HG02588 (cell line): ENCODE measurements around the gene ZBED4.
"Not testable (repeated sequence)": the region's sequence is repeated elsewhere in the genome, so short reads cannot be mapped to it uniquely, and the experiment has no call there.

ENCODE experiments used
- ATAC-seq: cut with Tn5 transposase; IDR thresholded peaks from one replicate; pipeline ENCODE4 v1.9.1; 2021; ENCODE audit warnings: mild to moderate bottlenecking, moderate library complexity; ENCODE audit not compliant: unreplicated experiment

The ZBED4 gene

DNA sequence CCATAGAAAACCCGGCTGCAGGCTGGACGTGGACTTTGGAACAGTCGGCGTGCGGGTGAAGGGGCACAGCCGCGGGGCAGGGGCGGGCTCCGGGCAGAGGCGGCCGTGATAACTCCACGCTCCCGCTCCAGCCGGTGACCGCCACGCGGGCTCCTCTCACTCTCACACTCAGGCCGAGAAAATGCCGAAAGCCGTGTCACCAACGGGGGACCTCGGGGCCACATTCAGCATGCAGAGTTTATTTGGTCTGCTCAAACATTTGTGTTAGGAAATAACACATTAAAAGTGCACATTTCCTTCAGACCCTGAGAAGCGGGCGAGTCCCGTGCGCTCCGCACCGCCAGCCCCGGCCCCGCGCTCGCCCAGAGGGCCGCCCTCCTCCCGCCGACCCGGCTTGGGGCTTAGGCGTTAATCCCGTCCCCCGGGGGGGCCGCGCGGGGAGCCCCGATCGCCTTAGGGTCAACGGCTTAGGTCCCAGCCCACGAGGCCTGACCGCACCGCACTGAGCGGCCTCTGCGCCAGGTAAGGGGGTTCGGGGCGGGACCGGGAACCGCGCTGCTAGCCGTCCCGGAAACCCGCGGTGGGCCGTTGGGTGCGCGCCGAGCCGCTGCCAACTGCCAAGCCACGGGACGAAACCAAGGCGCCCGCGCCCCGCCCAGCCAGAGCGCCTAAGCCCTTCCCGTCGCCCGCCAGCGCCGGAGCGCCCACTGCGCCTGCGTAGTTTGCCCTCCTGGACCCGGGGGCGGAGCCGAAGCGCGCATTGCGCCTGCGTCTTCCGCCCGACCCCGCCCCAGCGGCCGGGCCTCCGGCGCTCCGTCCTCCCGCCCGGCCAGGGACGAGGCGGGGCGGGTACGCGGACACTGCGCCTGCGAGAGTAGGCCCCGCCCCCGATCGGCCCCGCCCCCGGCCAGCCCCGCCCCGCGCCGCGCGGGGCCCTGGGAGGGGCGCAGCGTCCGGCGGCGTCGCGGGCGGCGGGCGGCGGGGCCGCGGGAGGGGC is at the start of gene ZBED4:
ZBED4 (plus strand) TSS at position 947 of the 997 bp plus-strand sequence. CDS start 29,819 bp downstream, outside the sequence.
- ATAC-seq: peak; percentile 69

DNA sequence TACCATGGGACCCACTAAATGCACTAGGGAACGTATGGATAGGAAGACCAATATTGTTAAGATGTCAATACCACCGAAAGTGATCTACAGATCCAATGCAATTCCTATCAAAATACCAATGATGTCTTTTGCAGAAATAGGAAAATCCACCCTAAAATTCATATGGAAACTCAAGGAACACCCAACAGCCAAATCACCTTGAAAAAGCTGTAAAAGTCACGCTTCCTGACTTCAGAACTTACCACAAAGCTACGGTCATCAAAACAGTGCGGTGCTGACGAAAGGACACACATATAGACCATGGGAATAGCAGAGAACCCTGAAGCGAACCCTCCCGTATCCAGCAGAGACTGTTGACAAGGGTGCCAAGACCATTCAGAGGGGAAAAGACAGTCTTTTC is 46.5 kb upstream of the ZBED4 start:
- ATAC-seq: no peak

DNA sequence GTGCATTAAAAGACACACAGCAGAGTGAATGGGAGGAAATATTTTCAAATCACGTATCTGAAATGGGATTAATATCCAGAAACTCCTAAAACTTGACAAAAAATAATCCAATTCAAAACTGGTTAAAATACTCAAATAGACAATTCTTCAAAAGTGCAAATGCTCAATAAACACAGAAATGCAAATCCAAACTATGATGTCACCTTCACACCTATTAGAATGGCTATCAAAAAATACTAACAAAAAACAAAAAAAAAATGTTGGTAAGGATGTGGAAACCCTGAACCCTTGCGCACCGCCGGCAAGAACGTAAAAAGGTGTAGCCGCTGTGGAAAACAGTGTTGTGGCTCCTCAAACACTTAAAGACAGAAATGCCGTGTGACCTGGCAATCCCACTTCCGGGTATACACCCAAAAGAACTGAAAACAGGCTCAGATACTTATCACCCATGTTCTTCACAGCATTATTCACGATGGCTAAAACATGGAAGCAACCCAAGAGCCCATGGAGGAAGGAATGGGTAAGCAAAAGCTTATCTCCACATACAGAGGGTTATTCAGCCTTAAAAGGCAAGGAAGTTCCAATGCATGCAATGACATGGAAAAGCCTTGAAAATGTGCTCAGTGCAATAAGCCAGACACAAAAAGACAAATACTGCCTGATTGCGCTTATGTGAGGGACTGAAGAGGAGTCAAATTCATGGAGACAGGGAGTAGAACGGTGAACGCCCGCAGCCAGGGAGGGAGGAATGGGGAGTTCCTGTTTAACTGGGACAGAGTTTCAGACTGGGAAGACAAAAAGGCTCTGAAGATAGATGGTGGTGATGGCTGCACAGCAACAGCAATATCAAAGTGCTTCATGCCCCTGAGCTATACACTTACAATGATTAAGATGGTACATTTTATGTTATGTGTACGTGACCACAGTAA is 45.6 kb upstream of the ZBED4 start:
- ATAC-seq: no peak

- no peak for ATAC-seq
Measured at GRCh38 chr22:49810363-49811019, 43.2 kb upstream of the ZBED4 start.

- no peak for ATAC-seq
Measured at GRCh38 chr22:49811020-49811791, 42.4 kb upstream of the ZBED4 start.

- ATAC-seq: no peak
Measured at GRCh38 chr22:49812838-49813237, 40.8 kb upstream of the ZBED4 start.

- no peak for ATAC-seq
Measured at GRCh38 chr22:49814164-49814686, 39.4 kb upstream of the ZBED4 start.

DNA sequence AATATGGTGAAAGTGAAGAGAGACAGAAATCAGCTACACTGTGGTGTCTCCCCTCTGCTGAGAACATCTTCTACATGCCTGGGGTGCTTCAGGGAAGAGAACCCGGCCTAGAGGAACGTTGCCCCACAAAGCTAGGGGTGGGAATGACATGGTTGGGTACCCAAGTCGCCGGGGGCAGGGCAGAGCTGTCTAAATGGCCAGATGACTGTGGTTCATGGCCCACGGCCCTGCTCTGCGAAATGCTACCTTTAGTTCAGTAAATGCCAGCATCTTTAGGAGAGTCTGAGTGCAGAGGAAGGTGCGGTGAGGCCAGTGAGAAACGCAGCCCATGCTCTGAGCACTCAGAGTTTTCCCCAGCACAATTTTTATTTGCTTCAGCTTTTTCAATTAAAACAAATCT is 38.8 kb upstream of the ZBED4 start:
- ATAC-seq: no peak

DNA sequence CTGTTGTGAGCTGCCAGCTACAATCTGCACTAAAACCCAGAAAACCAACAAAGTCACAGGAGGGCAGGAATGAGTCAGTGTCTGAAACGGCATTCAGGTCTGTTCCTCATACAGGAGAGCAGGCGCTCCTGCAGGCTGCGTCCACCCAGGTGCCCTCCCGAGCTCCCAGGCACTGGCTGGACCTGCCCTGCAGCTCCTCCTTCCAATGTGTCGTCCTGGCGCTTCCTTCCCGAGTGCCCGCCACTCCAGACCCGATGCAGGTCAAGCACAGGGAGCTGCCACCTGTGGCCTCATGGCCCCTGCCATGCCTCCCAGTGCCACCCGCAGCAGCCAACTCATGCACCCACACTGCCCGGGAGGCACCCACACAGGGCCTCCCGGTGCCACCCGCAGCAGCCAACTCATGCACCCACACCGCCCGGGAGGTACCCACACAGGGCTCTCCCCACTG is 38.0 kb upstream of the ZBED4 start:
- no peak for ATAC-seq

GRCh38 chr22:49817359-49817758 is 36.3 kb upstream of the ZBED4 start:
- ATAC-seq: no peak

DNA sequence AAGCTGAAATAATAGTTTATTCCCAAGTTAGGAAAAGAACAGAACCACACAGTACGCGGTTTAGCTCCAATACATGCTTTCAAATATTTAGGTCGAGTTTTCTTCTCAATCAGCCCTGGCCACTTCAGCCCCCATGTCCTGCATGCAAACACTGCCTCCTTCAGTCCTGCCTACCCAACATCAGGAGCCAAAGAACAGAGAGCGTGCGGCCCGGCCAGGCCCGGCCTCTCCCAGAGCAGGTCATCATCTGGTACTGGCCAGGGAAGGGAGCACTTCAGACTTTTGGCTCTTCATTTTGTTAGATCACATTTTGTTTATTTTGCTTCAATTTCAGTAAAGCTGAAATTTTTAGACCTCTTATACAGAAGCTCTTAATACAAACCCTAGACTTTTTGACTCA is 32.7 kb upstream of the ZBED4 start:
- no peak for ATAC-seq

DNA sequence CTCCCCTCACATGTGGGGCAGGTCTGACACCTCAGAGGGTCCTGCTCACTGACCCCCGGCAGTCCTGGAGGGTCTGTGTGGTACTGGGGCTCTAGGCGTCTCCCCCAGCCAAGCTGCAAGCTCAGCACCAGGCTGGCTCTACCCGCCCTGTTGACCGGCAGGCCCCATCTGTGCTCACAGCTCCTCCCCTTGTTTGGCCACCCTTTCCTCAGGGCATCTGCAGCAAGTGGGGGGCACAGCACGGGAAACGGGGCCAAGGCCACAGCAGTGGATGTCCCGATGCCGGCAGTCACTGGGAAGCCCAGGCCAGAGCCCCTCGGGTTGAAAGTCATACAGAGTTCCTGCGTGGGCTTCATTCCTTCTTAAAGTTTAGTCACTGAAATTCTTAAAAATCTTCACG is 31.9 kb upstream of the ZBED4 start:
- ATAC-seq: not testable (repeated sequence)

DNA sequence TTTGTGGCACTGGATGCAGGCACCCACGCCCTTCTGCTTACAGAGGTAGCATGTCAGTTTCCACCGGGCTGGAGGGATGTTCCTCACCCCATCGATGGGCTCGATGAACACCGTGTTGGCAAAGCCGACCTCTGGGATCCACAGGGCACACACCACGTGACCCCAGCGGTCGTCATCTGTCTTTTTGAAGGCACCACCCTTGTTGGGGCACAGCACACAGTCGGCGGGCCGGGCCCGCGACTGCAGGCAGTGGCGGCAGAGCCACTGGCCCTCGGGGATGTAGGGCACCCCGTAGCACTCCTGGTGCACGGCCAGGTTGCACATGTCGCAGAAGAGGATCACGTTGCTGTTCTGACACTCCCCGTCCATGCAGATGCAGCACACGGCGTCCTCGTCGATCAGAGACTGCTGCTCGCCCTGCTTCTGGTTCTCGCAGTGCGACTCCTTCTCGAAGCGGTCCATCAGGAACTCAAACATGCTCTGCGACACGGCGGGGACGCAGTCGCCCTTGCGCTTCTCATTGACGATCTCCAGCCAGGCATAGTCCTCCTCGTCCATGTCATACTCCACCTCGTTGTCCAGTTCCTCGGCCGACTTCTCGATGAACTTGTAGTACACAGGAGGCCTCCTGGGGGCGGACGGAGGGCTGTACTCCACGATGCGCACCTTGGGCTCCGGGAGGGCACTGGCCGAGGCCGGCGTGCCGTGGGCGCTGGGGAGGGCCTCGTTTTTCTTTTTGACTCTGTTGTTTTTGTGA is 30.2 kb upstream of the ZBED4 start:
- no peak for ATAC-seq

DNA sequence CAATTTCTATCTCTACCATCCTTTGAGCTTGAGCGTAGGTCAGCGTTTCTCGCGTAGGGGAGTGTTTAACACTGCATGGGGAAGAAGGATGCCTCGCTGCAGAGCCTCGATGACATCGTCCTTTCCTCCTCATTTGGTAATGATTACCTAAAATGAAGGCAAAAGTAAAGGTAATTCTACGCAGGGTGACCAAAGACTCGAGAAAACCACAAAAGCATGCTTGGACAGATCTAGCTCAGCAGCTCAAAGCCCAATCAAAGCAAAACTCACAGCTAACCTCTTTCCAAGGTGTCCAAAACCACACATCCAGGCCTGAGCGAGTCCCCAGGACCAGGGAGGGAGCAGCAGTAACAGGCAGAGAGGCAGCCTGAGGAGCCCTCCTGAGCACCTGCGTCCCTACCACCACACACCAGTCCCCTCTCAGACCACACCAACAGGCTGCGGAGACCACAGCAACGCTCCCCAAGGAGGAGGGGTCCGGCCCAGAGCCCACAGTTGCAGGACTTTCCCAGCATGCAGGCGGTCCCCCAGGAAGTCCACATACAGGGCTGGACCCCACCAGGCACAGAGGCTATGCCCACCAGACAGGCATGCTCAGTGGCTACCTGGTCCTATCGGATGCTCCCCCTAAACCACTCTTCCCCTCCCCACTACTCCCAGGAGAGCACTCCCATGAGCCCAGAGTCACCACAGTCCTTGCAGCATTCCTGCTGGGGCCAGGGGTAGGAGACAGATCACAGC is 29.3 kb upstream of the ZBED4 start:
- ATAC-seq: no peak

GRCh38 chr22:49824936-49825335 is 28.7 kb upstream of the ZBED4 start:
- no peak for ATAC-seq

- ATAC-seq: no peak
Measured at GRCh38 chr22:49825436-49825835, 28.2 kb upstream of the ZBED4 start.

DNA sequence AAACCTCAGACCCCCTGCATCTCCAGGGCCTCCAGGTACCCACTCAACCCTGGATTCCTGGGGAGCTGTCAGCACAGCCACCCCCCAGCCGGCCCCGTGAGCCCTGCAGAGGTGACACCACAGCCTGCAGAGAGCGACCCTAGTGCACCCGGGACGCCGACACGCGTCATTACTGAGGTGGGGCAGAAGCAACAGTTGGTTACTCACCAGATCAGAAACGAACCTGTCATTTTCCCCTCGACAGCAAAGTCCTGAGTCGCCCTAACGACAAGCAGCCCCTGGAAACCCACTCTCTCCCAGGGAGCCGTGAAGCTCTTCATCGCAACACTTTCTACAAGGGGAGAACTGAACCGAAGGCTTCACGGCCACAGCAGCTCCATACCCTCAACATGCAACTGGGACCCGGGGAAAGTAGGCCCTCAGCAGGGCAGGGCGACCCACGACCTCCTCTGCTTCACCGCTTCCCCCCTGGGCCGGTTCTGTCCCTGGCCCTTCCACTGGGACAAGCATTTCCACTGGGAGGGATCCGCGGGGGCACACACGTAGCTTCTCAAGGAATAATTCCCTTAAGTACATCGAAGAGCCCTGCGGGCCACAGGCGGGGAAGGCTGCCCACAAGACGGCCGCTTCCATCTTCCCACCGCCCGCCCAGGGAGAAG is 27.6 kb upstream of the ZBED4 start:
- no peak for ATAC-seq
